Mucosa of stomach (tissue), 1 donor: ENCODE data around the gene STAB1.

ENCODE experiments used
- H3K27me3 ChIP-seq: one replicate; pipeline ENCODE4 v1.7.0; 2013; ENCODE audit warnings: mild to moderate bottlenecking, low read length; ENCODE audit not compliant: control insufficient read depth, insufficient read depth
- H3K36me3 ChIP-seq: one replicate; pipeline ENCODE4 v1.7.0; 2013; ENCODE audit warnings: low read length; ENCODE audit not compliant: control insufficient read depth, insufficient read depth
- H3K4me1 ChIP-seq: one replicate; pipeline ENCODE4 v1.7.0; 2013; ENCODE audit warnings: mild to moderate bottlenecking, low read length; ENCODE audit not compliant: control insufficient read depth, insufficient read depth
- H3K4me3 ChIP-seq: one replicate; pipeline ENCODE4 v1.7.0; 2013; ENCODE audit warnings: low read length
- H3K9ac ChIP-seq: one replicate; pipeline ENCODE4 v1.7.0; 2013; ENCODE audit warnings: mild to moderate bottlenecking, low read length, moderate library complexity
- H3K9me3 ChIP-seq: one replicate; pipeline ENCODE4 v1.7.0; 2013; ENCODE audit warnings: mild to moderate bottlenecking, low read length, moderate library complexity; ENCODE audit not compliant: control insufficient read depth
- donor health status: Pancreatic carcinoma.

Gene STAB1

DNA sequence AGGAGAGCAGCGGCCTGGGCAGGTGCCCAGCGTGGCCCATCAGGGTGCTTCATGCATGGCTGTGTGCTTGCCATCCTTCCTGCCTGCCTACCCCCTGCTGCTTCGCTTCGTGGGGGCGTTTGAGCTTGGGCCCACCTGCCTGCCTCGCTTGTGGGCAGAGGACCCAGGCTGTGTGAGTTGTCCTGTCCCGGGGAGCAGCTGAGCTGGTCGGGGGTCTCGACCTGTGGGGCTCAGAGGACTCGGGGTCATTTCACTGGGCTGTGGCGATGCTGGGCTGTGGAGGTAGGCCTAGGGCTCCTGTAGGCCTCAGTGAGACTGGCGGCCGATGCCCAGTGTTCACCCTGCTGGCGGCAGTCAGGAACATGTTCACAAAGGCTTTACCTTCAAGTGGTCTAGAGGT is 12.1 kb upstream of the STAB1 start:
- peaks cover 9% of the 10 kb centered on the region for H3K36me3 ChIP-seq
- H3K9me3 ChIP-seq: no peaks in the 10 kb centered on the region
- no peak overlapping the region for H3K9ac ChIP-seq
- no peaks in the 10 kb centered on the region for H3K27me3 ChIP-seq
- H3K4me1 ChIP-seq: no peaks in the 10 kb centered on the region
- H3K4me3 ChIP-seq: no peak overlapping the region

DNA sequence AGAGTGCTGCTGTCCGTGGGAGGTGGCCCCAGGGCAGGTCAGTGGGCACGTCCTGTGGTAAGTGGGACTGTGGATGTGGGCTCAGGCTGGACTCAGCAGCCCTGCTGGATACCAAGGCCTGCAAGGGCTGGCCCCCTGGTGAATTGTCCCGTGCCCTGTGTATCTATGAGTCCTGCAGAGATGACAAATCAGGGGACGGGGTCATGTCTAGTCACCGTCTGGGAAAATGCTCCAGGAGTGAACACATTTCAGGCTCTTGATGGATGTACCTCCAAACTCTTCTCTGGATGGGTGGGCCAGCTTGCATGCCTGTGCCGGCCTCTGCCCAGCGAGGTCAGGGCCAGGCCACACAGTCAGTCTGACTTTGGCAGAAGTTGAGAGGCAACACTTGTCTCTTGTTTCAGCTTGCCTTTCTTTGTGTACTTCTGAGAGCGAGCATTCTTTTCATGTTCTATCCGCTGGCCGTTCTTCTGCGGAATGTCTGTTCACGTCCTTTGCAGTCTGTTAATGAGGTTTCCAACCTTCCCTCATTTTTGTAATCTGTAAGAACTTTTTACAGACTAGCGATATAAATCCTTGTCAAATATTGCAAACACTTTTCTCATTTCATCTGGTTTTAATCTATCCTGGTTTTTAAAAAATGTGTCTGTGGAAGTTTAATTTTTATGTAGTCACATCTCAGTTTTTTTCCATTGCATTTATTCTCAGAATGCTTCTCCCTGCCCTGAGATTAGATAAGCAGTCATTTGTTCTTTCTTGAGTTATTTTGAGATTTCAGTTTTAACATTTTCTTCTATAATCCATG is 11.4 kb upstream of the STAB1 start:
- Histone ChIP-seq H3K9me3 (no peaks in the 10 kb centered on the region), H3K4me1 (no peaks in the 10 kb centered on the region), H3K27me3 (no peaks in the 10 kb centered on the region), H3K9ac (no peak overlapping the region), H3K36me3 (peaks cover 9% of the 10 kb centered on the region), H3K4me3 (no peak overlapping the region)

DNA sequence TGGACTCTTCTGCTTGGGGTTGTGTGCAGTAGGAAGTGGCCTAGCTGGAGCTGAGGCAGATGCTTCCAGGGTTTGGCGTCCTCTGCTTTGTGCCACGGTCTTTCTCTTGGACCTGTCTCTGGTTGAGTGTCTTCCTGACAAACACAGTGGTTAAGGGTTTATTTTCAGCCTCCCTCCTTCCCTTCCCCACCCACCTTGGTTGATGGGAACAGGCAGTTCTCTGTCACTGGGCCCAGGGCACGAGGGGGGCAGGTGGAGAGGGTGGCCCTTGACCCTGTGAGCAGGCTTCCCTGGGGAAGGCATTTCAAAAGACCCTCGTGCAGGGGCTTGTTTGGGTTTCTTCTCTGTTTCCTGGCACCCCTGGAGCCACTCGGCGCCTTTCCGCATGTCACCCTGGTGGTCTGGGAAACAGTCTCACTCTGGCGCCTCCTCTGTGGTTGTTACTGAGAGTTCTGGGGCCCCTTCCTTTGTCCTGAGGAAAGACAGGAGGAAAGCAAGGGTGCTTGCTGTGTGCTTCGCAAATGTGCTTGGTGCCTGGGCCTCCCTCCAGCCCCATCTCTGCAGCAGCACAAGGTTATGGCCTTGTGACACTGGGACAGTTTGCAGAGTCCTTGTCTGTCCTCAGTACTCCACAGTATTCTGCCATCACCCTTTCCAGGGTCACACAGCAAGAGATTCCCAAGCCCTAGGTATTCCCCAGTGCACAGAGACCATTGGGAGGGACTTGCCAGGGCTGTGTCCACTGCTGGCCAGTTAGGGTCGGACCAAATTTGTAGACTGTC is 10.3 kb upstream of the STAB1 start:
- Histone ChIP-seq H3K9me3 (no peaks in the 10 kb centered on the region), H3K4me3 (no peak overlapping the region), H3K27me3 (no peaks in the 10 kb centered on the region), H3K36me3 (peaks cover 4% of the 10 kb centered on the region), H3K9ac (no peak overlapping the region), H3K4me1 (no peaks in the 10 kb centered on the region)

DNA sequence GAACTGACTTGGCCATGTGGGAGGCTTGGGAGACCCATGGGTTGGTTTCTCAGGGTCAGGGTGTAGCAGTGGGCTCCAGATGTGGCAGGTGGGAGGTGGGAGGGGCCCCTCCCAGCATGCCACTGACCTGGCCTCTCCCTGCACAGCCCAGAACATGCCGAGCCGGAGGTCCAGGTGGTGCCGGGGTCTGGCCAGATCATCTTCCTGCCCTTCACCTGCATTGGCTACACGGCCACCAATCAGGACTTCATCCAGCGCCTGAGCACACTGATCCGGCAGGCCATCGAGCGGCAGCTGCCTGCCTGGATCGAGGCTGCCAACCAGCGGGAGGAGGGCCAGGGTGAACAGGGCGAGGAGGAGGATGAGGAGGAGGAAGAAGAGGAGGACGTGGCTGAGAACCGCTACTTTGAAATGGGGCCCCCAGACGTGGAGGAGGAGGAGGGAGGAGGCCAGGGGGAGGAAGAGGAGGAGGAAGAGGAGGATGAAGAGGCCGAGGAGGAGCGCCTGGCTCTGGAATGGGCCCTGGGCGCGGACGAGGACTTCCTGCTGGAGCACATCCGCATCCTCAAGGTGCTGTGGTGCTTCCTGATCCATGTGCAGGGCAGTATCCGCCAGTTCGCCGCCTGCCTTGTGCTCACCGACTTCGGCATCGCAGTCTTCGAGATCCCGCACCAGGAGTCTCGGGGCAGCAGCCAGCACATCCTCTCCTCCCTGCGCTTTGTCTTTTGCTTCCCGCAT is 7.9 kb upstream of the STAB1 start:
- Histone ChIP-seq H3K9me3 (no peaks in the 10 kb centered on the region), H3K9ac (no peak overlapping the region), H3K4me1 (no peaks in the 10 kb centered on the region), H3K27me3 (no peaks in the 10 kb centered on the region), H3K4me3 (no peak overlapping the region), H3K36me3 (peaks cover 18% of the 10 kb centered on the region)

DNA sequence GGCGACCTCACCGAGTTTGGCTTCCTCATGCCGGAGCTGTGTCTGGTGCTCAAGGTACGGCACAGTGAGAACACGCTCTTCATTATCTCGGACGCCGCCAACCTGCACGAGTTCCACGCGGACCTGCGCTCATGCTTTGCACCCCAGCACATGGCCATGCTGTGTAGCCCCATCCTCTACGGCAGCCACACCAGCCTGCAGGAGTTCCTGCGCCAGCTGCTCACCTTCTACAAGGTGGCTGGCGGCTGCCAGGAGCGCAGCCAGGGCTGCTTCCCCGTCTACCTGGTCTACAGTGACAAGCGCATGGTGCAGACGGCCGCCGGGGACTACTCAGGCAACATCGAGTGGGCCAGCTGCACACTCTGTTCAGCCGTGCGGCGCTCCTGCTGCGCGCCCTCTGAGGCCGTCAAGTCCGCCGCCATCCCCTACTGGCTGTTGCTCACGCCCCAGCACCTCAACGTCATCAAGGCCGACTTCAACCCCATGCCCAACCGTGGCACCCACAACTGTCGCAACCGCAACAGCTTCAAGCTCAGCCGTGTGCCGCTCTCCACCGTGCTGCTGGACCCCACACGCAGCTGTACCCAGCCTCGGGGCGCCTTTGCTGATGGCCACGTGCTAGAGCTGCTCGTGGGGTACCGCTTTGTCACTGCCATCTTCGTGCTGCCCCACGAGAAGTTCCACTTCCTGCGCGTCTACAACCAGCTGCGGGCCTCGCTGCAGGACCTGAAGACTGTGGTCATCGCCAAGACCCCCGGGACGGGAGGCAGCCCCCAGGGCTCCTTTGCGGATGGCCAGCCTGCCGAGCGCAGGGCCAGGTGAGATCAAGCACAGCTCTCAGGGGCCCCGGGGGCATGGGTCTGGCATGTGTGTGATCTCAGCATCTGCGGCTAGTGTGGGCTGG is 7.1 kb upstream of the STAB1 start:
- H3K36me3 ChIP-seq: peaks cover 18% of the 10 kb centered on the region
- H3K9me3 ChIP-seq: no peaks in the 10 kb centered on the region
- H3K27me3 ChIP-seq: no peaks in the 10 kb centered on the region
- H3K4me1 ChIP-seq: no peaks in the 10 kb centered on the region
- H3K4me3 ChIP-seq: no peak overlapping the region
- no peak overlapping the region for H3K9ac ChIP-seq

DNA sequence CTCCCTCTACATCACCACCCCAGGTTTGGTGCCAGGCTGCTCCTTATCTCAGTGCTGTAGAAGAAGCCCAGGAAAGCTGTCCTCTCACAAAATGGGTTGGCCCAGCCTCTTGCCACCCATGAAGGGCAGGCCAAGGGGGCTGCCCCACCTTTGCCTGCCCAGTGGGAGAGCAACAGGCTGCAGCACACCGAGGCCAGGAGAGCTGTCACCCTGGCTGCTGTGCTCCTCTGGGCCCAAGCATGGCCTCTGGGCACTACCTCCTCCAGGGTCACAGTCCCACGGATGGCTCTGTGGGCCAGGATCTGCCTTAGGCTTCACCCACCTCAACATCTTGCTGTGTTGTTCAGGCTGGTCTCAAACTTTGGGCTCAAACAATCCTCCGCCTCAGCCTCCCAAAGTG is 6.4 kb upstream of the STAB1 start:
- H3K4me1 ChIP-seq: no peaks in the 10 kb centered on the region
- H3K36me3 ChIP-seq: peaks cover 18% of the 10 kb centered on the region

DNA sequence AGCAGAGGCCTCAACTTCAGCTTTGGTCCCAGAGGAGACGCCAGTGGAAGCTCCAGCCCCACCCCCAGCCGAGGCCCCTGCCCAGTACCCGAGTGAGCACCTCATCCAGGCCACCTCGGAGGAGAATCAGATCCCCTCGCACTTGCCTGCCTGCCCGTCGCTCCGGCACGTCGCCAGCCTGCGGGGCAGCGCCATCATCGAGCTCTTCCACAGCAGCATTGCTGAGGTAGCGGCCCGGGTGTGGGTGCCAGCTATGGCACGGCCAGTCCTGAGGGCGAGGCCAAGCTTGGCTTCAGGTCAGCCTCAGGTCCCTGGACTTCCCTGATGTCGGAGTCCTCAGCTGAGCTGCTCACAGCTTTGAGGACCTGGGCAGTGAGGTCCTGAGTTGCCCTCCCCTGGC is 5.7 kb upstream of the STAB1 start:
- H3K9me3 ChIP-seq: no peaks in the 10 kb centered on the region
- H3K4me1 ChIP-seq: no peaks in the 10 kb centered on the region

More for the DNA sequence above, 6.4 kb upstream of the STAB1 start:
- Histone ChIP-seq H3K4me3 (no peak overlapping the region), H3K27me3 (no peaks in the 10 kb centered on the region), H3K9ac (no peak overlapping the region), H3K9me3 (no peaks in the 10 kb centered on the region)

DNA sequence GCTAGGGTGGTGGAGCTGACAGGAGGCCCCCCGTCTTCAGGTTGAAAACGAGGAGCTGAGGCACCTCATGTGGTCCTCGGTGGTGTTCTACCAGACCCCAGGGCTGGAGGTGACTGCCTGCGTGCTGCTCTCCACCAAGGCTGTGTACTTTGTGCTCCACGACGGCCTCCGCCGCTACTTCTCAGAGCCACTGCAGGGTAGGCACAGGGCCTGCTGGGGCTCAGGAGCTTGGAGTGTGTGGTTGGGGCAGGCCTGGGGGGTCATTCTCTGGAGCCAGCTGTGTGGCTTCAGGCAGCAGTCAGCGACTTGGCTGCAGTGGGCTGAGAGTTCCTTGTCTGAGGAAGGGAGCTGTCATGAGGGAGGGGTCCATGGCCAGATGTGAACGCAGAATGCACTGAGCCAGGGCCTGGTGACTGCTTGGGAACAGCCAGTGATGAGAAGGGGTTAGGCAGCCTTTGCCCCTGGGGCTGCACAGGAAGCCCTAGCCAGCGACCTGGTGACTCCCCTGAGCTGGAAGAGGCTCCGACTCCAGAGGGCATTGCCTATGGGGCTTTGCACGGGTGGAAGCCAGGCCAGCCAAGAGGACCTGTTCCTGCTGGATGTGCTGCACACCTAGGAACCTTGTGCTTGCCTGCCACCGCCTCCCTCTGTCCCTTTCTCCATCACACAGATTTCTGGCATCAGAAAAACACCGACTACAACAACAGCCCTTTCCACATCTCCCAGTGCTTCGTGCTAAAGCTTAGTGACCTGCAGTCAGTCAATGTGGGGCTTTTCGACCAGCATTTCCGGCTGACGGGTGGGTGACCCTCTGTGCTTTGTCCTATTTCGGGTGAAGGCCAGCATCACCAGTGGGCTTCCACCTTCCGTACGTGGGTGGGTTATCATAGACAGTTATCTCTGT is 4.9 kb upstream of the STAB1 start:
- Histone ChIP-seq H3K4me3 (no peak overlapping the region), H3K27me3 (no peaks in the 10 kb centered on the region), H3K36me3 (peaks cover 18% of the 10 kb centered on the region), H3K9ac (no peak overlapping the region), H3K9me3 (no peaks in the 10 kb centered on the region), H3K4me1 (no peaks in the 10 kb centered on the region)

More for the DNA sequence above, 5.7 kb upstream of the STAB1 start:
- Histone ChIP-seq H3K27me3 (no peaks in the 10 kb centered on the region), H3K9ac (no peak overlapping the region), H3K4me3 (no peak overlapping the region), H3K36me3 (peaks cover 18% of the 10 kb centered on the region)

DNA sequence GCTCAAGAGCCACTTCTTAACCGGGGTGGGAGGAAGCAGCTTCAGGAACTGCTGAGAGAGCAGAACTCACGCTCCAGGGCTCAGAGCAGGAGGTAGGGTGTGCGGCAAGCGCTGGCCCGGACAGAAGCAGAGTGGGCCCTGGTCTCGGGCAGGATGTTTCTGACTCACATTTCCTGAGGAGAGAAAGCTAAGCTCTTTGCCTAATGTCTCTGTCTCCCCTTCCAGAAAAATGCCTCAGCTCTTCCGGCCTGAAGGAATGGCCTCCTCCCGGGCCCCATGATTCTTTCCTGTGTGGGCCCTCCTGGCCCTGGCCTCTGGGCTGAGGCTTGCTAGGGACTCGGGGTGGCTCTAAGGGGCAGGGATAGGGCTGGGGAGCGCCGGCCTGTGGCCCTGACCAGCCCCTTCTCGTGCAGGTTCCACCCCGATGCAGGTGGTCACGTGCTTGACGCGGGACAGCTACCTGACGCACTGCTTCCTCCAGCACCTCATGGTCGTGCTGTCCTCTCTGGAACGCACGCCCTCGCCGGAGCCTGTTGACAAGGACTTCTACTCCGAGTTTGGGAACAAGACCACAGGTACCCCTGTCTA is 4.1 kb upstream of the STAB1 start:
- no peak overlapping the region for H3K4me3 ChIP-seq
- H3K9me3 ChIP-seq: no peaks in the 10 kb centered on the region
- H3K36me3 ChIP-seq: peaks cover 18% of the 10 kb centered on the region
- H3K27me3 ChIP-seq: no peaks in the 10 kb centered on the region
- no peak overlapping the region for H3K9ac ChIP-seq
- no peaks in the 10 kb centered on the region for H3K4me1 ChIP-seq

DNA sequence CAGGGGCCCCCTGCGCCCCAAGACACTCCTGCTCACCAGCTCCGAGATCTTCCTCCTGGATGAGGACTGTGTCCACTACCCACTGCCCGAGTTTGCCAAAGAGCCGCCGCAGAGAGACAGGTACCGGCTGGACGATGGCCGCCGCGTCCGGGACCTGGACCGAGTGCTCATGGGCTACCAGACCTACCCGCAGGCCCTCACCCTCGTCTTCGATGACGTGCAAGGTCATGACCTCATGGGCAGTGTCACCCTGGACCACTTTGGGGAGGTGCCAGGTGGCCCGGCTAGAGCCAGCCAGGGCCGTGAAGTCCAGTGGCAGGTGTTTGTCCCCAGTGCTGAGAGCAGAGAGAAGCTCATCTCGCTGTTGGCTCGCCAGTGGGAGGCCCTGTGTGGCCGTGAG is 3.1 kb upstream of the STAB1 start:
- Histone ChIP-seq H3K9ac (no peak overlapping the region), H3K4me1 (no peaks in the 10 kb centered on the region), H3K4me3 (no peak overlapping the region), H3K36me3 (peaks cover 18% of the 10 kb centered on the region), H3K9me3 (no peaks in the 10 kb centered on the region), H3K27me3 (no peaks in the 10 kb centered on the region)
